ENCODE measurements around the gene BIN1.
"Not testable (repeated sequence)": the region's sequence is repeated elsewhere in the genome, so short reads cannot be mapped to it uniquely, and the experiment has no call there.

Gene BIN1

GRCh38 chr2:127040169-127040568 lies 66.8 kb downstream of the BIN1 start:
- Histone ChIP-seq H3K4me1 (ENCODE audit: control insufficient read depth in 1 of 2, insufficient read depth in 2 of 2, low read length in 2 of 2) (peaks cover 0 to 2% of the 10 kb centered on the region in 2 donors), H3K27ac (ENCODE audit: low read depth, low read length) (no peak overlapping the region), H3K27me3 (ENCODE audit: control insufficient read depth in 1 of 2, insufficient read depth in 2 of 2, low read length in 2 of 2) (no peaks in the 10 kb centered on the region), H3K36me3 (ENCODE audit: control insufficient read depth in 1 of 2, insufficient read depth in 2 of 2, low read length in 2 of 2) (no peaks in the 10 kb centered on the region), H3K9ac (ENCODE audit: low read depth in 1 of 2, low read length in 2 of 2) (no peak overlapping the region), H3K4me3 (ENCODE audit: low read depth in 1 of 2, low read length in 2 of 2) (no peak overlapping the region), H3K9me3 (ENCODE audit: control insufficient read depth in 1 of 2, low read length in 2 of 2) (no peaks in the 10 kb centered on the region)

GRCh38 chr2:127039387-127040031 lies 67.4 kb downstream of the BIN1 start:
- Histone ChIP-seq H3K9me3 (ENCODE audit: control insufficient read depth in 1 of 2, low read length in 2 of 2) (no peaks in the 10 kb centered on the region), H3K36me3 (ENCODE audit: control insufficient read depth in 1 of 2, insufficient read depth in 2 of 2, low read length in 2 of 2) (no peaks in the 10 kb centered on the region), H3K9ac (ENCODE audit: low read depth in 1 of 2, low read length in 2 of 2) (no peak overlapping the region), H3K27ac (ENCODE audit: low read depth, low read length) (no peak overlapping the region), H3K4me1 (ENCODE audit: control insufficient read depth in 1 of 2, insufficient read depth in 2 of 2, low read length in 2 of 2) (peaks cover 0 to 5% of the 10 kb centered on the region in 2 donors), H3K4me3 (ENCODE audit: low read depth in 1 of 2, low read length in 2 of 2) (no peak overlapping the region), H3K27me3 (ENCODE audit: control insufficient read depth in 1 of 2, insufficient read depth in 2 of 2, low read length in 2 of 2) (no peaks in the 10 kb centered on the region)

- Histone ChIP-seq H3K27ac (ENCODE audit: low read depth, low read length) (no peak overlapping the region), H3K36me3 (ENCODE audit: control insufficient read depth in 1 of 2, insufficient read depth in 2 of 2, low read length in 2 of 2) (no peaks in the 10 kb centered on the region), H3K27me3 (ENCODE audit: control insufficient read depth in 1 of 2, insufficient read depth in 2 of 2, low read length in 2 of 2) (no peaks in the 10 kb centered on the region), H3K9me3 (ENCODE audit: control insufficient read depth in 1 of 2, low read length in 2 of 2) (no peaks in the 10 kb centered on the region), H3K9ac (ENCODE audit: low read depth in 1 of 2, low read length in 2 of 2) (no peak overlapping the region), H3K4me1 (ENCODE audit: control insufficient read depth in 1 of 2, insufficient read depth in 2 of 2, low read length in 2 of 2) (peaks cover 0 to 5% of the 10 kb centered on the region in 2 donors), H3K4me3 (ENCODE audit: low read depth in 1 of 2, low read length in 2 of 2) (no peak overlapping the region)
Observed at GRCh38 chr2:127037476-127037875, 69.5 kb downstream of the BIN1 start.

GRCh38 chr2:127034883-127035611 lies 71.9 kb downstream of the BIN1 start:
- Histone ChIP-seq H3K9ac (ENCODE audit: low read depth in 1 of 2, low read length in 2 of 2) (no peak overlapping the region), H3K27ac (ENCODE audit: low read depth, low read length) (no peak overlapping the region), H3K36me3 (ENCODE audit: control insufficient read depth in 1 of 2, insufficient read depth in 2 of 2, low read length in 2 of 2) (no peaks in the 10 kb centered on the region), H3K27me3 (ENCODE audit: control insufficient read depth in 1 of 2, insufficient read depth in 2 of 2, low read length in 2 of 2) (no peaks in the 10 kb centered on the region), H3K9me3 (ENCODE audit: control insufficient read depth in 1 of 2, low read length in 2 of 2) (no peaks in the 10 kb centered on the region), H3K4me3 (ENCODE audit: low read depth in 1 of 2, low read length in 2 of 2) (no peak overlapping the region), H3K4me1 (ENCODE audit: control insufficient read depth in 1 of 2, insufficient read depth in 2 of 2, low read length in 2 of 2) (peaks cover 0 to 5% of the 10 kb centered on the region in 2 donors)

GRCh38 chr2:127034051-127034450 lies 72.9 kb downstream of the BIN1 start:
- Histone ChIP-seq H3K27me3 (ENCODE audit: control insufficient read depth in 1 of 2, insufficient read depth in 2 of 2, low read length in 2 of 2) (no peaks in the 10 kb centered on the region), H3K27ac (ENCODE audit: low read depth, low read length) (no peak overlapping the region), H3K9ac (ENCODE audit: low read depth in 1 of 2, low read length in 2 of 2) (no peak overlapping the region), H3K9me3 (ENCODE audit: control insufficient read depth in 1 of 2, low read length in 2 of 2) (no peaks in the 10 kb centered on the region), H3K4me1 (ENCODE audit: control insufficient read depth in 1 of 2, insufficient read depth in 2 of 2, low read length in 2 of 2) (peaks cover 0 to 5% of the 10 kb centered on the region in 2 donors), H3K36me3 (ENCODE audit: control insufficient read depth in 1 of 2, insufficient read depth in 2 of 2, low read length in 2 of 2) (no peaks in the 10 kb centered on the region), H3K4me3 (ENCODE audit: low read depth in 1 of 2, low read length in 2 of 2) (no peak overlapping the region)

- H3K36me3 ChIP-seq (ENCODE audit: control insufficient read depth in 1 of 2, insufficient read depth in 2 of 2, low read length in 2 of 2), result no peaks in the 10 kb centered on the region
- no peak overlapping the region for H3K27ac ChIP-seq (ENCODE audit: low read depth, low read length)
- H3K4me1 ChIP-seq (ENCODE audit: control insufficient read depth in 1 of 2, insufficient read depth in 2 of 2, low read length in 2 of 2), result peaks cover 0 to 5% of the 10 kb centered on the region in 2 donors
- H3K9me3 ChIP-seq (ENCODE audit: control insufficient read depth in 1 of 2, low read length in 2 of 2), result no peaks in the 10 kb centered on the region
- peaks cover 0 to 1% of the 10 kb centered on the region in 2 donors for H3K27me3 ChIP-seq (ENCODE audit: control insufficient read depth in 1 of 2, insufficient read depth in 2 of 2, low read length in 2 of 2)
- no peak overlapping the region for H3K4me3 ChIP-seq (ENCODE audit: low read depth in 1 of 2, low read length in 2 of 2)
- no peak overlapping the region for H3K9ac ChIP-seq (ENCODE audit: low read depth in 1 of 2, low read length in 2 of 2)
Observed at GRCh38 chr2:127032621-127033020, 74.3 kb downstream of the BIN1 start.

- Histone ChIP-seq H3K9ac (ENCODE audit: low read depth in 1 of 2, low read length in 2 of 2) (no peak overlapping the region), H3K9me3 (ENCODE audit: control insufficient read depth in 1 of 2, low read length in 2 of 2) (no peaks in the 10 kb centered on the region), H3K36me3 (ENCODE audit: control insufficient read depth in 1 of 2, insufficient read depth in 2 of 2, low read length in 2 of 2) (no peaks in the 10 kb centered on the region), H3K27ac (ENCODE audit: low read depth, low read length) (no peak overlapping the region), H3K4me1 (ENCODE audit: control insufficient read depth in 1 of 2, insufficient read depth in 2 of 2, low read length in 2 of 2) (peaks cover 3 to 12% of the 10 kb centered on the region in 2 donors), H3K4me3 (ENCODE audit: low read depth in 1 of 2, low read length in 2 of 2) (no peak overlapping the region), H3K27me3 (ENCODE audit: control insufficient read depth in 1 of 2, insufficient read depth in 2 of 2, low read length in 2 of 2) (peaks cover 16 to 19% of the 10 kb centered on the region in 2 donors)
Observed at GRCh38 chr2:127029350-127030051, 77.5 kb downstream of the BIN1 start.

- H3K27me3 ChIP-seq (ENCODE audit: control insufficient read depth in 1 of 2, insufficient read depth in 2 of 2, low read length in 2 of 2), result peaks cover 20 to 21% of the 10 kb centered on the region in 2 donors
- H3K27ac ChIP-seq (ENCODE audit: low read depth, low read length); H3K4me3 ChIP-seq (ENCODE audit: low read depth in 1 of 2, low read length in 2 of 2); H3K36me3 ChIP-seq (ENCODE audit: control insufficient read depth in 1 of 2, insufficient read depth in 2 of 2, low read length in 2 of 2); H3K9ac ChIP-seq (ENCODE audit: low read depth in 1 of 2, low read length in 2 of 2); H3K9me3 ChIP-seq (ENCODE audit: control insufficient read depth in 1 of 2, low read length in 2 of 2): not testable (repeated sequence)
- peaks cover 3 to 12% of the 10 kb centered on the region in 2 donors for H3K4me1 ChIP-seq (ENCODE audit: control insufficient read depth in 1 of 2, insufficient read depth in 2 of 2, low read length in 2 of 2)
Observed at GRCh38 chr2:127028745-127029144, 78.2 kb downstream of the BIN1 start.

GRCh38 chr2:127027715-127028114 lies 79.2 kb downstream of the BIN1 start:
- no peak overlapping the region for H3K27ac ChIP-seq (ENCODE audit: low read depth, low read length)
- peaks cover 20 to 21% of the 10 kb centered on the region in 2 donors for H3K27me3 ChIP-seq (ENCODE audit: control insufficient read depth in 1 of 2, insufficient read depth in 2 of 2, low read length in 2 of 2)
- no peaks in the 10 kb centered on the region for H3K9me3 ChIP-seq (ENCODE audit: control insufficient read depth in 1 of 2, low read length in 2 of 2)
- H3K4me1 ChIP-seq (ENCODE audit: control insufficient read depth in 1 of 2, insufficient read depth in 2 of 2, low read length in 2 of 2), result peaks cover 3 to 12% of the 10 kb centered on the region in 2 donors
- no peak overlapping the region for H3K4me3 ChIP-seq (ENCODE audit: low read depth in 1 of 2, low read length in 2 of 2)
- H3K36me3 ChIP-seq (ENCODE audit: control insufficient read depth in 1 of 2, insufficient read depth in 2 of 2, low read length in 2 of 2), result no peaks in the 10 kb centered on the region
- no peak overlapping the region for H3K9ac ChIP-seq (ENCODE audit: low read depth in 1 of 2, low read length in 2 of 2)

Data from duodenal mucosa (tissue), 2 donors.